HL-60/S4 treated with retinoic acid at 250 ng/mL for 4 days and 3 days (cell line): Measurements from ENCODE around the gene ILRUN.
"Not testable (repeated sequence)": the region's sequence is repeated elsewhere in the genome, so short reads cannot be mapped to it uniquely, and the experiment has no call there.

Source experiments
- in situ Hi-C: fragments of 300-500 bp; cut with MboI; formaldehyde crosslinking; loops from 2 replicates; pipeline ENCODE4 v1.7.0; 2022; ENCODE audit warnings: low sequenced_read_pairs

The ILRUN gene

DNA sequence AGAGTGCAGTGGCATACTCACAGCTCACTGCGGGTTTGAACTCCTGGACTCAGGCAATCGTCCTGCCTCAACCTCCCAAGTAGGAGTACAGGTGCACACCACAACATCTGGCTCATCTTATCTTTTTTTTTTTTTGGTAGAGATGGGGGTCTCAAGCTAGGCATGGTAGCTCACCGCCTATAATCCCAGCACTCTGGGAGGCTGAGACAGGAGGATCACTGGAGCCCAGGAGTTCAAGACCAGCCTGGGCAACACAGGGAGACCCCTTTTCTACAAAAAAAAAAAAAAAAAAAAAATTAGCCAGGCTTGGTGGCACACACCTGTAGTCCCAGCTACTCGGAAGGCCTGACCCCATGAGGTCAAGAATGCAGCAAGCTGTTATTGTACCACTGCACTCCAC is 31.5 kb downstream of the ILRUN start:
- in situ Hi-C loops, result no loop called here

- in situ Hi-C loops, result no loop called here
Observed at GRCh38 chr6:34664256-34664971, 32.2 kb downstream of the ILRUN start.

DNA sequence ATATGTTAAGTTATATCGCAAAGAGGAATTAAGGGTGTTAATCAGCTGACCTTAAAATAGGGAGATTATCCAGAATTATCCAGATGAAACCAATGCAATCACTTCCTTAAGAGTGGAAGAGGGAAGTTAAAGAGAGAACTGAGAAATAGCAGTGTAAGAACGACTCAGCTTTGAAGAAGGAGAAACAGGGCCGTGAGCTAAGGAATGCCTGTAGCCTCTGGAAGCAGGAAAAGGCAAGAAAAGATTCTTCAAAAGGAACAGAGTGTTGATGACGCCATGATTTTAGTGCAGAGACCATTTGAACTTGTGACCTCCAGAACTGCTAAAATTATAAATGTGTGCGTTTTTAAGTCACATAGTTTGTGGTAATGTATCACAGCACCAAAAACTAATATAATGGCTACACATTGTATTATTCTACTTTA is 32.7 kb downstream of the ILRUN start:
- in situ Hi-C loops, result no loop called here

- in situ Hi-C loops, result no loop called here
Observed at GRCh38 chr6:34663371-34663770, 33.2 kb downstream of the ILRUN start.

DNA sequence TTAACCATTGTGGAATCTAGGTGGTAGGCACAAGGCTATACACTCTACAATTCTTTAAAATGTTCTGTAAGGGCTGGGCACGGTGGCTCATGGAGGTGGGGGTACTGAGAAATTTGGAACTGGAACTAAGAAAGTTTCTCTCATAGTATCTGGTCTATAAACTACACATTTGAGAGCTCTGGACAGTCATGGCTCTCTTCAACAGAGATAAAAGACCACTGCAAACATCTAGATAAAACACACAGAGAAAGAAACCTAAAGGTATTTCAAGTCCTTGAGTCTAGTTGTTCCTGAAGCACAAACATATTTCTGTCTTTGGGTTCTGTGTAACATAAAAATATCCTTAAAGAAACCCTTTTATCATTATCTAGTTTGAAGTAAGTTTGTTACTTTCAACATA is 35.2 kb downstream of the ILRUN start:
- in situ Hi-C loops, result no loop called here

- in situ Hi-C loops, result no loop called here
Observed at GRCh38 chr6:34658605-34659265, 37.8 kb downstream of the ILRUN start.

- in situ Hi-C loops, result not testable (repeated sequence)
Observed at GRCh38 chr6:34657979-34658480, 38.5 kb downstream of the ILRUN start.

DNA sequence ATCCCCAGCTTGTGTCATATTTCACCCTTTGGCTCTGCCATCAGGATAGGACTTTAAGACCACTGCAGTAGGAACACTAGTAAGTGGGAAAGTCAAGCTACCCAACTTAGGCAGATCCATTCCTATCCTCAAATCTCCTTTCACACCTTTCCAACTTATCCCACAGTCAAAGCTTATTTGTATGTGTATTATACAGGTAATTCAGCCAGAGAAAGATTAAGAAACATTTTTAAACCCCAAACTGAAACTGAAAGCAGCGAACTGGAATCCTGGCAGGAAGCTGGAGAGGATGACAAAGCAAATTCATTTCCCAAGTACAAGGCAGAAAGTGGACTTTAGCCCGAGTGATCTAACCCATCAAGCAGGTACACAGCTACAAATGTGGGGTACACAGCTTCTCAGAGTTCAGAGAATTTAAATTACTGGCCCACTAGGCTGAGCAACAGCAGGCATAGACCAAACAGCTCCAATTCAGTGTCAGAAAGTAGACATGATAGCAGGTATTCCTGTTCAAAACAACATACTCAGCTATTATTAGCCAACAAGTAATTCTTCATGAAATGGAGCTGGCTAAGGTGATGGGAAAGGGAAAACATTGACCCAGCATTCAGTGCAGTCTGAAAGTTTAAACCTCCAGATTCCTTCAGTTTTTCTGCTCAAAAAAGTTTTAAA is 39.1 kb downstream of the ILRUN start:
- in situ Hi-C loops, result no loop called here

DNA sequence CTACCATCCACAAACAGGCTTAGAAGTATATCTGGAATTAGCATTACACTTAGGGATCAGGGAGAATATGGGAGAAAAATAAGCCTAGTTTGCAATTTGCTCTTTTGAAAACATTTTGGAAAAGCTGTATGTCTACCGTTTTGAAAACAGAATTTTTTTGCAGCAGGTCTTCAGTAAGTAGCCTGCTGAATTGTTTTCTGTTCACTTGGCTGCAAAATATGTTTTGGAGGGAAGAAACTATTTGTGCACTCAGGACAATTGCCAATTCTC is 39.6 kb downstream of the ILRUN start:
- in situ Hi-C loops, result no loop called here

DNA sequence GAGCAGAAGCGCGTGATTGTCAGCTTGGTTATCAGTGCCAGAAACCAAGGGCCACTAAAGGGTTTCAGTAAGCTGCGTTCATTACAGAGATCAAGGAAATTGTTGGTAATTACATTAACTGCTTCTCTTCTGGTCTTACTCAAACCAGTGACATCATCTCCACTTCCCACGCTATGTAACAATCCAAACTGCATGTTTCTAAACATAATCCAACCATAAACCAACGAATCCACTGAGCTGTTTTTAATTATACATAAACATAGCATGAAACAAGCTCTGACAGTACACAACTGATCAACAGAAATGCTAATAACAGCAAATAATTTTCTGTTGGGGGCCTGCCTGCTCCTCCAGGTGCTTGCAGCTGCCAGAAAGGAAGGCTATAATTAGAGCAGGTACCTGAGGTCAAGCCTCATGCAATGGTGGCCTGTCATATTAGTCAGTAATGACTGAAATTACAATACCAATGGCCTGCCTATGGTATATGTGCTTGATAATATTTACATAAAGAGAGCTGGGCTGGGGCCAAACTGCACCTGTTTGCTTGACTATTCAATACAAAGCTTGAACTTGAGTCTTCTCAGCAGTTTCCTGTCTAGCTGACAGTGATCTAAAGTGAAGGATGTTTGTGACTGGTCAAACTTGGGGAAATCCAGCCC is 40.1 kb downstream of the ILRUN start:
- in situ Hi-C loops, result no loop called here

DNA sequence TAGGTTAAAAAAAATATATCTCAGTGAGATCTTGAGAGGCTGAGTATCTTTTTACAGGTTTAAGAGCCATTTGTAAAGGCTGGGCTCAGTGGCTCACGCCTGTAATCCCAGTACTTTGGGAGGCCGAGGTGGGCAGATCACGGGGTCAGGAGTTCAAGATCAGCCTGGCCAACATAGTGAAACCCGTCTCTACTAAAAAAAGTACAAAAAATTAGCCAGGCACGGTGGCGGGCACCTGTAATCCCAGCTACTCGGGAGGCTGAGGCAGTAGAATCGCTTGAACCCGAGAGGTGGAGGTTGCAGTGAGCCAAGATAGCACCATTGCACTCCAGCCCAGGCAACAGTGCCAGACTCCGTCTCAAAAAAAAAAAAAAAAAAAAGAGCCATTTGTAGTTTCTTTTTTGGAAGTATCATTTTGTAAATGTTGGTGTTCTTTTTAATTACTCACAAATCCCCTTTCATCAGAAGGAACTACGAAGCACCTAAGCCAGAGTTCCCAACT is 40.6 kb downstream of the ILRUN start:
- in situ Hi-C loops, result not testable (repeated sequence)

- in situ Hi-C loops, result no loop called here
Observed at GRCh38 chr6:34654061-34654710, 42.4 kb downstream of the ILRUN start.

- in situ Hi-C loops, result no loop called here
Observed at GRCh38 chr6:34652263-34652662, 44.3 kb downstream of the ILRUN start.

DNA sequence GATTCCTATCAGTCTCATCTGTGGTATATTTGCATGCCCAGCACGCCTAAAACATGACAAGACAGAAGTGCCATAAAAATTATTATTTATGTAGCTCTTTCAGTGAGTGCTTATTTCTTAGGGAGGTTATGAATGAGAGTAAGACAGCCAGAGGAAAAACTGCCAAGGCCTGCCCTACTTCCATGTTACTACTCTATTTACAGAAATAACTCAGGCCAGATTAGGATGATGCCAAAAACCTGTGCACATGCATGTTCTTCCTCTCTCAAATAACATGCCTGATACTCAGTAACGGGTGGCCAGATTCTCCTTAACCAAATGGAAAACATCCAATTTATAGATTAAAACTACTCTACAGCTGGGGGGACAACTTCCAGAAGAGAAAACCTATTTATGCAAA is 45.7 kb downstream of the ILRUN start:
- in situ Hi-C loops, result no loop called here

DNA sequence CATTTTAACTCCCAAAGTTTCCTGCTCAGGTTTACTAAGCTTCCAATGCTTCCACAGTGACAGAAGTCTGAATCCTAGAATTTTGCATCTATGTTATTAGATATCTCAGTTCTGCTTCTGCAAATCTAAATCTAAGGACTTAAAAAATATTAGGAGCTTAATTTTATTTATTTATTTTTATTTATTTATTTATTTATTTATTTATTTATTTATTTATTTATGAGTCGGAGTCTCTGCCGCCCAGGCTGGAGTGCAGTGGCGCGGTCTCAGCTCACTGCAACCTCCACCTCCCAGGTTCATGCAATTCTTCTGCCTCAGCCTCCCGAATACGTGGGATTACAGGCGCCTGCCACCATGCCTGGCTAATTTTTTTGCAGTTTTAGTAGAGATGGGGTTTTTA is 46.3 kb downstream of the ILRUN start:
- in situ Hi-C loops, result not testable (repeated sequence)

GRCh38 chr6:34648806-34649205 is 47.8 kb downstream of the ILRUN start:
- in situ Hi-C loops, result no loop called here
